ENCODE results near the gene FRMD4B. TPM values are rescaled to one million over a fixed set of nuclear protein-coding genes. Genes with fewer than 3 reads are reported as not detected.
A peak's percentile ranks its signal among the peaks of the same experiment; 100 is the strongest.

FRMD4B gene
- total and polyA plus RNA-seq, 2 donors (not counting 3 experiments of a cell fraction or from before 2014, with no cell fraction given) = 66.4 to 89.7 TPM

DNA sequence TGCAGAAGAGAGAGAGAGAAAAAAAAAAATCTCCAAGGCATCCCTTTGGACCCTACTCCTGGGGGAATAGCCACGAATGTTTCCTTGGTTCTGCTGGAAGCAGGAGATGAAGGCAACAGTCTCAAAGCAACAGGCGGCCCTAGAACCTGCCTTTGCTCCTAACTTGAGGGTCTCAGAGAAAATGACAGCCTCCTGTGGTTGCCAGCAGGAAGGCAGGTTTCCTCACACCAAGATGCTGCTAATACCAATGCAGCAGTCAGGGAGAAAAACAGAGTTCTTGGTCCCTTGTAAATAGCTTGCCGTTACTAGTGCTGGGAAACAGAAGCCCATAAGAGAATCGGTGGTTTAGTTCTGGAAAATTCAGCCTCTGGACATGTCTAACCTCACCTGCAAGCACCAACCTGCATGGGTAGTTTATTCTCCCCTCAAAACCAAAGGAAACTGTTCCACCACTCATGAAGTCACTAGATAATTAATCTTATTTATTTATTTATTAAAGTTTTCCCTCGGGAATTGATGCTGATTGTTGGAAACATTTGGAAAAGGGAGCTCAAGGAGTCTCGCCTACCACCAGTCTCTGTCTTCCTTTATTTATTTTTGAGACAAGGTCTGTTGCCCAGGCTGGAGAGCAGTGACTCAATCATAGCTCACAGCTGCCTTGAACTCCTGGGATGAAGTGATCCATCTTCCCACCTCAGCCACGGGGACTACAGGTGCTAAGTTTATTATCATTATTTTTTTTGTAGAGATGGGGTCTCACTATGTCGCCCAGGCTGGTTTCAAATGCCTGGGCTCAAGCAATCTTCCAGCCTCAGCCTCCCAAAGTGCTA lies 883 bp upstream of the FRMD4B start:
- ChIA-PET POLR2A (no interaction called here), CTCF (interaction anchor here (0.6 to 4.0 kb wide), 21 partner anchors 10 to 304 kb away, joined by 3 to 26 read pairs (median 6); no protein-coding TSS in a partner anchor)
- Histone ChIP-seq H3K9me1 (replicated peaks; ENCODE audit: control insufficient read depth, extremely low read depth, insufficient read depth, low read length) (no peaks in the 10 kb centered on the region), H3K4me1 (ENCODE audit: control insufficient read depth, extremely low read depth, insufficient read depth, low read length) (peaks cover 17% of the 10 kb centered on the region), H3K27me3 (ENCODE audit: control insufficient read depth in 2 of 2, insufficient read depth in 2 of 2, low read length in 2 of 2) (no peaks in the 10 kb centered on the region), H3K9ac (replicated peaks; ENCODE audit: extremely low read depth, insufficient read depth, low read length) (no peak overlapping the region), H4K20me1 (replicated peaks; ENCODE audit: control insufficient read depth, extremely low read depth, insufficient read depth, low read length) (no peaks in the 10 kb centered on the region), H3K4me2 (ENCODE audit: insufficient read depth, low read length) (peak overlapping the region; percentile 51), H3K79me2 (ENCODE audit: control insufficient read depth, insufficient read depth, low read length) (no peaks in the 10 kb centered on the region), H2AFZ (ENCODE audit: low read depth, low read length) (peak overlapping the region; percentile 79), H3K27ac (ENCODE audit: insufficient read depth, low read depth, low read length) (no peak overlapping the region), H3K36me3 (ENCODE audit: control insufficient read depth in 2 of 2, extremely low read depth in 1 of 2, insufficient read depth in 2 of 2, low read length in 2 of 2) (no peaks in the 10 kb centered on the region), H3K4me3 (replicated peaks in 1 of 3; ENCODE audit: insufficient read depth in 1 of 3, low read depth in 1 of 3, low read length in 3 of 3) (peak overlapping the region in 1 of 3 experiments; percentile 50), H3K9me3 (replicated peaks; ENCODE audit: control insufficient read depth, insufficient read depth, low read length) (no peaks in the 10 kb centered on the region)
- no peak for TF ChIP-seq FOS (IDR thresholded peaks at IDR 0.05; ENCODE audit: borderline replicate concordance, insufficient read depth, low read length)
- no peak for TF ChIP-seq CTCF (IDR thresholded peaks at IDR 0.05; ENCODE audit: extremely low read depth in 1 of 2, insufficient read depth in 1 of 2, low read depth in 1 of 2, low read length in 2 of 2)
- no peak for TF ChIP-seq POLR2AphosphoS5 (IDR thresholded peaks at IDR 0.05; ENCODE audit: insufficient read depth, low read depth, low read length)
- TF ChIP-seq POLR2A (IDR thresholded peaks at IDR 0.05; ENCODE audit: low read depth, low read length) = no peak
- no peak for TF ChIP-seq EZH2 (IDR thresholded peaks at IDR 0.05; ENCODE audit: borderline replicate concordance, low read depth, low read length, severe bottlenecking)
- TF ChIP-seq GATA2 (IDR thresholded peaks at IDR 0.05; ENCODE audit: insufficient read depth, insufficient read length, low read depth, low read length) = no peak
- no peak for TF ChIP-seq MYC (IDR thresholded peaks at IDR 0.05; ENCODE audit: low read depth, low read length)
- no peak for TF ChIP-seq MAX (IDR thresholded peaks at IDR 0.05; ENCODE audit: insufficient read depth, insufficient read length)
- TF ChIP-seq JUN (IDR thresholded peaks at IDR 0.05; ENCODE audit: borderline replicate concordance, insufficient read depth, insufficient read length, low read depth) = no peak
- intact Hi-C loops (cut with micrococcal nuclease) = loop anchor here (2.0 kb wide), 1 partner anchor 34 kb away; no protein-coding TSS in a partner anchor
- BruUV-seq (replicated peaks) = no TSS peak
- dilution Hi-C loops (cut with MboI; ENCODE audit: extremely low pct_ligation_motif_present, low sequenced_read_pairs) = no loop called here
- no peak for DNase-seq (ENCODE audit: low read depth, low spot score)
- no peak for FAIRE-seq

Measured in endothelial cell of umbilical vein (primary cell).